Stimulated activated CD4-positive, alpha-beta T cell treated with anti-CD3 and anti-CD28 coated beads, Interleukin-1b, Interleukin-23, amount 100 ng/mL, for 1 hour (primary cell): ENCODE data around the gene PCDH9.

Source experiments
- DNase-seq, 2 donors: peaks; one replicate each; pipeline ENCODE4 v3.0.0-alpha.2; 2020; ENCODE audit warnings: low read depth in 2 of 2

PCDH9 gene

GRCh38 chr13:66576381-66576780 is 653.8 kb downstream of the PCDH9 start:
- DNase-seq, result no peak

GRCh38 chr13:66574606-66575005 is 655.5 kb downstream of the PCDH9 start:
- no peak for DNase-seq

GRCh38 chr13:66567899-66568612 is 662.1 kb downstream of the PCDH9 start:
- no peak for DNase-seq

GRCh38 chr13:66565279-66565678 is 664.9 kb downstream of the PCDH9 start:
- no peak for DNase-seq

GRCh38 chr13:66563076-66563475 is 667.1 kb downstream of the PCDH9 start:
- no peak for DNase-seq

GRCh38 chr13:66562054-66562453 is 668.1 kb downstream of the PCDH9 start:
- DNase-seq, result no peak

GRCh38 chr13:66560991-66561390 is 669.1 kb downstream of the PCDH9 start:
- DNase-seq, result no peak

- no peak for DNase-seq
These were observed 669.9 kb downstream of the PCDH9 start for GRCh38 chr13:66560189-66560588.

- no peak for DNase-seq
These were observed 671.0 kb downstream of the PCDH9 start for GRCh38 chr13:66559093-66559492.

- DNase-seq, result no peak
These were observed 671.6 kb downstream of the PCDH9 start for GRCh38 chr13:66558506-66558905.

- no peak for DNase-seq
These were observed 672.8 kb downstream of the PCDH9 start for GRCh38 chr13:66557357-66557756.

GRCh38 chr13:66556306-66556705 is 673.8 kb downstream of the PCDH9 start:
- no peak for DNase-seq

GRCh38 chr13:66553391-66553790 is 676.7 kb downstream of the PCDH9 start:
- no peak for DNase-seq

GRCh38 chr13:66551128-66551527 is 679.0 kb downstream of the PCDH9 start:
- no peak for DNase-seq

- no peak for DNase-seq
These were observed 682.5 kb downstream of the PCDH9 start for GRCh38 chr13:66547685-66548084.

GRCh38 chr13:66546534-66547379 is 683.4 kb downstream of the PCDH9 start:
- no peak for DNase-seq

- DNase-seq, result no peak
These were observed 686.4 kb downstream of the PCDH9 start for GRCh38 chr13:66543780-66544179.

GRCh38 chr13:66537417-66537816 is 692.7 kb downstream of the PCDH9 start:
- DNase-seq, result no peak

- no peak for DNase-seq
These were observed 693.4 kb downstream of the PCDH9 start for GRCh38 chr13:66536746-66537145.

GRCh38 chr13:66534561-66534960 is 695.6 kb downstream of the PCDH9 start:
- no peak for DNase-seq

GRCh38 chr13:66532845-66533244 is 697.3 kb downstream of the PCDH9 start:
- no peak for DNase-seq

GRCh38 chr13:66532146-66532545 is 698.0 kb downstream of the PCDH9 start:
- DNase-seq, result no peak

- no peak for DNase-seq
These were observed 699.5 kb downstream of the PCDH9 start for GRCh38 chr13:66530686-66531085.
